Right atrium auricular region (tissue), 2 donors: ENCODE data around the gene MAPRE3. TPM values are rescaled to one million over a fixed set of nuclear protein-coding genes. Genes with fewer than 3 reads are reported as not detected.
"Not testable (repeated sequence)": the region's sequence is repeated elsewhere in the genome, so short reads cannot be mapped to it uniquely, and the experiment has no call there.

Experiments
- DNase-seq: peaks from one replicate; pipeline ENCODE4 v3.0.0-alpha.2; 2019; ENCODE audit warnings: low spot score
- H3K27ac ChIP-seq, 2 donors: fragments of 200-600 bp; sonication (generic); 1 replicate in 1 of 2; 2 replicates in 1 of 2; pipeline ENCODE4 v1.5.1; 2016 to 2019
- H3K27me3 ChIP-seq, 2 donors: fragments of 200-600 bp; sonication (generic); one replicate each; pipeline versions ENCODE4 v1.5.1 to v1.6.0; 2017 to 2019
- H3K36me3 ChIP-seq: fragments of 200-600 bp; sonication (generic); one replicate; pipeline ENCODE4 v1.5.1; 2016
- H3K4me1 ChIP-seq, 2 donors: fragments of 200-600 bp; sonication (generic); one replicate each; pipeline versions ENCODE4 v1.5.1 to v1.6.0; 2017 to 2019
- H3K4me3 ChIP-seq, 2 donors: fragments of 200-600 bp; sonication (generic); 1 replicate in 1 of 2; 2 replicates in 1 of 2; pipeline ENCODE4 v1.5.1; 2017 to 2019; ENCODE audit warnings: mild to moderate bottlenecking in 1 of 2, moderate library complexity in 1 of 2
- H3K9me3 ChIP-seq, 2 donors: fragments of 200-600 bp; sonication (generic); one replicate each; pipeline ENCODE4 v1.5.1; 2019
- total RNA-seq, 2 donors: library from RNA; depleted of rRNA; stranded (reverse); fragments of >200 nt; gene quantifications; one replicate each; pipeline ENCODE4 v1.1.0, GENCODE V29; 2016
- TF ChIP-seq, protein P1 (sequence below), 2 donors: fragments of 200-600 bp; sonication (generic); IDR thresholded peaks; one replicate each; pipeline ENCODE4 v1.5.1; 2019; ENCODE audit warnings: antibody characterized with exemption in 2 of 2

The MAPRE3 gene
- total RNA-seq, 2 donors from 2014 or later, result 20.6 to 33.4 TPM

DNA sequence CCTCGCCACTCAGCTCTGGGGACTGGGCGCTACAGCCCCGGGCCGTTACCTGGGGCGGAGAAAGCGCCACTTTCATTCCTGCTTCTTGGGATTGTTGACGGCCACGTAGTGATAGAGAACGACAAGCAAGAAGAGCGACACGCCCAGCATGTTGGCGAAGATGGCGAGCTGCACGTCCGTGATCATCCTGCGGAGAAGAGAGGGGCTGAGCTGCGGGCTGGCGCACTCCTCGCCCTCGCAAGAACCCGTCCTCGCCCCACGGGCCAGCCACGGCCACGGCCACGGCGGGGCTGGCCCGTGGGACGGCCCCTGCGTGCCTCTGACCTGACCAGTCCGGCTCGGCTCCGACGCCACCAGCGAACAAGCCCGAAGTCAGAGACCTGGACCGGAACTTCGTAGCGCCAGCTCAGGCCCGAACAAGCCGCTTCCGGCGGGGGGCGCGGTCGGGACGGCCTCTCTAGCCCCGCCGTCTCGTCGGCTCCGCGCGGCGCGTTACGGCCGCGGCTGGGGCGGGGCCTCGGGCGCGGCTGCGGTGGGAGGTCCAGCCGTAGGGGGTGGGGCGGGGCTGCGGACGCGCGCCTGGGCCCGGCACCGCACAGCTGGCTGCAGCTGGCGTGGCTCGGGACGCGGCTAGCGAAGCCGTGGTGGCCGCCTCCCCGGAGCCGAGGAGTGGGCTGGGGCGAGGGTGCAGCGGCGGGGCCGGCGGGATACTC lies 101.0 kb downstream of the MAPRE3 start, which contains the start of gene OST4:
TSS of gene OST4 (minus strand) at position 378 of the 713 bp plus-strand sequence.
- Histone ChIP-seq H3K36me3 (peaks cover 25% of the 10 kb centered on the region), H3K27ac (peak within 1 kb of the TSS; percentile 97 to 98), H3K27me3 (no peaks in the 10 kb centered on the region), H3K9me3 (no peaks in the 10 kb centered on the region), H3K4me1 (peaks cover 0 to 56% of the 10 kb centered on the region in 2 donors), H3K4me3 (peak within 1 kb of the TSS; percentile 65 to 98)
- DNase-seq, result peak; percentile 95
- TF ChIP-seq, protein P1, sequence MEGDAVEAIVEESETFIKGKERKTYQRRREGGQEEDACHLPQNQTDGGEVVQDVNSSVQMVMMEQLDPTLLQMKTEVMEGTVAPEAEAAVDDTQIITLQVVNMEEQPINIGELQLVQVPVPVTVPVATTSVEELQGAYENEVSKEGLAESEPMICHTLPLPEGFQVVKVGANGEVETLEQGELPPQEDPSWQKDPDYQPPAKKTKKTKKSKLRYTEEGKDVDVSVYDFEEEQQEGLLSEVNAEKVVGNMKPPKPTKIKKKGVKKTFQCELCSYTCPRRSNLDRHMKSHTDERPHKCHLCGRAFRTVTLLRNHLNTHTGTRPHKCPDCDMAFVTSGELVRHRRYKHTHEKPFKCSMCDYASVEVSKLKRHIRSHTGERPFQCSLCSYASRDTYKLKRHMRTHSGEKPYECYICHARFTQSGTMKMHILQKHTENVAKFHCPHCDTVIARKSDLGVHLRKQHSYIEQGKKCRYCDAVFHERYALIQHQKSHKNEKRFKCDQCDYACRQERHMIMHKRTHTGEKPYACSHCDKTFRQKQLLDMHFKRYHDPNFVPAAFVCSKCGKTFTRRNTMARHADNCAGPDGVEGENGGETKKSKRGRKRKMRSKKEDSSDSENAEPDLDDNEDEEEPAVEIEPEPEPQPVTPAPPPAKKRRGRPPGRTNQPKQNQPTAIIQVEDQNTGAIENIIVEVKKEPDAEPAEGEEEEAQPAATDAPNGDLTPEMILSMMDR (IDR thresholded peaks at IDR 0.05), result peak in 1 of 2 donors; percentile 7

DNA sequence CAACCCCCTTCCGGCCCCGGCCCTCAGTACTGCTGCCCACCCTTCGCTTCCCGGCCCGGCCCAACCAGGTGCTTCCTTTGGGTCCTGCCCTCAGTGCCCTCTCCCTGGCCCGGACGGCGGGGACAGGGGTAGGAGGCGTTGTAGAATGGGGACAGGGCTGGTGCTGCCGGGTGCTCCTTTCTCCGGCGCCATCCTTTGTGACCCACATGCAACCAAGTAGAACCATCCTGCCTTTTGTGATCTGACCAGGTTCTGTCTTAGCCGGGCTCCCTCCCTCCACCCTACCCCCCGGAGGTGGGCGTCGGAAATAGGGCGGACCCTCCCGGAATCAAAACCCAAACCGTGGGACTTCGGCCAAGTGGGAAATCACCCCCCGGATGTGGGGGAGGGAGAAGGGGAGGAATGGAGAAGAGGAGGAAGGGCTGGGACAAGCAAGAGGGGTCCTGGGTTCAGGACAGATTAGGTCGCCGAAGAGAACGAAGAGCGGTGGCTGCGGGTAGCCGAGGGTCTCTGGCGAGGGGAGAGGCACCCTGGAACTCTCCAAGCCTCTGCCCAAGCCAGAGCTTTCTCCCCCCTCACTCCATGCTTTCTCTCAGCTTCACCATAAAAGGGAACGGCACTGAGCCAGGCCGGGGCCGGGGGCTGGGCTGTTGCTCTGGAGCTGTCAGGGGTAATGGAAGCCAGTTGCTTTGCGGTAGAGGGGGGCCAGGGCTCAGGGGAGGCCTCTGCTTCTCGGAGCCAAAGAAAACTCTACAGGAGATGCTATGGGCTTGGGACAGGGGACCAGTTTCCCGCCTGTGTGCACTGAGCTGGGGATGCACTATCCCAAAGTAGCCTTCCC lies 101.8 kb downstream of the MAPRE3 start:
- Histone ChIP-seq H3K9me3 (no peaks in the 10 kb centered on the region), H3K27me3 (no peaks in the 10 kb centered on the region), H3K36me3 (peaks cover 25% of the 10 kb centered on the region), H3K4me1 (peaks cover 0 to 56% of the 10 kb centered on the region in 2 donors), H3K4me3 (peak overlapping the region; percentile 65 to 98), H3K27ac (peak overlapping the region; percentile 97 to 98)
- no peak for DNase-seq
- TF ChIP-seq, protein P1 (IDR thresholded peaks at IDR 0.05), result no peak

DNA sequence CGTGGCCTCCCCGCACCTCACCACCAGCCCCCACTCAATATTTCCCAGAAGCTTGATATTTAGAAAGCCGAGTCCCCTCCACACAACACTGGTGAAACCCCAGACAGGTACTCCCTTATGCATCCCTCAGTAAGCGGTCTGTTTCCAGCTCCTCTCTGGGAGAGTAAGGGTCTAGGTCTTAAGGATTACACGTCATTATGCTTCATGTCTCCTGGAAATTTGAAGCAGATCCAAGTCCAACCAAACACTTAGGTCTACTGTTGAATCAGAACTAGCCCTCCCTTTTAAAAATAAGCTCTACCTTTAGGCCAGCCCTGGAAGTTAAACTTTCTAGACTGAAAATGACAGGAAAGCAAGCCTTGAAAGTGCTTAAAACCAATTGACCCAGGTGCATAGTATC lies 102.5 kb downstream of the MAPRE3 start:
- no peak for DNase-seq
- peaks cover 19% of the 10 kb centered on the region for H3K36me3 ChIP-seq
- H3K4me1 ChIP-seq, result peaks cover 0 to 56% of the 10 kb centered on the region in 2 donors
- no peaks in the 10 kb centered on the region for H3K9me3 ChIP-seq
- peak overlapping the region; percentile 97 to 98 for H3K27ac ChIP-seq
- H3K4me3 ChIP-seq, result no peak overlapping the region
- no peaks in the 10 kb centered on the region for H3K27me3 ChIP-seq
- TF ChIP-seq, protein P1 (IDR thresholded peaks at IDR 0.05), result no peak

DNA sequence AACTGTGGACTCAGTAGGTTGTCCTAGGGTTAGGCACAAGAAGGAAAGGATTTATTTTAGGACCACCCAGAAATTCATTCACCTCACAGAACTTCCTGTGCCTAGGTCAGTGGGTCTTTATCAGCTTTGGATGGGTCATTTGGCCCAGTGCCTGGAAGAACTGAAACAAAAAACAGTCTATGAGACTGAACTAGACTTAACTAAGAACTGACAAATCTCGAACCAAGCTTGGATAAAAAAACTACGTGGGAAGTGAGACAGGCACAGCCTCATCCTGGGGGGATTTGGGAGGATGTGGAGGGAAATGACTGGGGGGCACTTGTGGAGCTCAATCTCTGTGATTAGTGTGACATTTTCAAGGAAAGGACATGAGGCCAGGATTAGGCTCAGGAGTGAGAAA lies 103.3 kb downstream of the MAPRE3 start:
- no peaks in the 10 kb centered on the region for H3K27me3 ChIP-seq
- peak overlapping the region; percentile 37 to 98 for H3K27ac ChIP-seq
- peaks cover 0 to 51% of the 10 kb centered on the region in 2 donors for H3K4me1 ChIP-seq
- no peak for DNase-seq
- no peaks in the 10 kb centered on the region for H3K9me3 ChIP-seq
- H3K4me3 ChIP-seq, result no peak overlapping the region
- H3K36me3 ChIP-seq, result peaks cover 13% of the 10 kb centered on the region
- TF ChIP-seq, protein P1 (IDR thresholded peaks at IDR 0.05), result no peak

DNA sequence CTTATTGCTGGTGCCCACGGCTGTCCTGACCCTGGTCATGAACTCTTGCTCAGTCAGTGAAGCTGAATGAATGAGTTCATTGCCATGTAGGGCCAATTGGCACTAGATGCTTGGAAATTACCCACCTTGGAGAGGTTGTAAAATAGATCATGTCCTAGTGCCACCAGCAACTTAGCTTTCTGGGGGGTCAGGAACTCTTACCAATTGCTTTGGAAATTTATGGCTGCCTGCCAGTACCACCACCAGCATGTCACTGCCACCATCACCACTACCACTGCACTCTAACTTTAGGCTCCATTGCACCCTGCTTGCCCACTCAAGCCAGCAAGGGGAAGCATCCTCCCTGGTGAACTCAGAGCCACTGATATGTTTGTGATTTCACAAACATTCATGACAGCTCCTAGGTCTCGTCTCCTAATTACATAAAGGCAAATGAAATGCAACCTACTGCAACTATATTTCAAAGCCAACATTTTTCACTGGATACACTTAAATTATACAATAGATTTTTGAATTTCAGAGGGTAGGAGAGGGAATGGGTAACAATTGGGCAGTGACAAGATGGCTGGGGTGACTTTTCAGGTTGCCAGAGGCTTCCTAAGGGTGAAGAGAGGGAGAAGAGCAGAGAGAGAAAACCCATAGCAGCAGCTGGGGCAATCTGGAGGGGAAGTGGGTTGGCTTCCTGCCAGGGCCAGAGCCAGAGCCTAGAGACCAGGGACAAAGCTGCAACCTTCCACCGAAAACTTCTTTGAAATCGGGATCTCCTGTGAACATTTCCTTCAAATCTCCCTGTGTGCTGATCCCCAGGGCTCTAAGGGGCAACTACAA lies 104.5 kb downstream of the MAPRE3 start:
- TF ChIP-seq, protein P1 (IDR thresholded peaks at IDR 0.05), result no peak
- peaks cover 2% of the 10 kb centered on the region for H3K36me3 ChIP-seq
- H3K27me3 ChIP-seq, result no peaks in the 10 kb centered on the region
- no peak for DNase-seq
- no peak overlapping the region for H3K4me3 ChIP-seq
- H3K27ac ChIP-seq, result peak overlapping the region in 1 of 2 donors; percentile 98
- no peaks in the 10 kb centered on the region for H3K9me3 ChIP-seq
- peaks cover 0 to 50% of the 10 kb centered on the region in 2 donors for H3K4me1 ChIP-seq

DNA sequence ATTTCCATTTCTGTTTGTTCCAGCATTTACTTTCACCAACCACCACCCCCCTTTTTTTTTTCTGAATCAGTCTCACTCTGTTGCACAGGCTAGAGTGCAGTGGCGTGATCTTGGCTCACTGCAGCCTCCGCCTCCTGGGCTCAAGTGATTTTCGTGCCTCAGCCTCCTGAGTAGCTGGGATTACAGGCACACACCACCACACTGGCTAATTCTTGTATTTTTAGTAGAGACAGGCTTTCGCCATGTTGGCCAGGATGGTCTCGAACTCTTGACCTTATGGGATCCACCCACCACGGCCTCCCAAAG lies 105.1 kb downstream of the MAPRE3 start:
- DNase-seq, H3K36me3 ChIP-seq, H3K9me3 ChIP-seq, H3K4me3 ChIP-seq, H3K27me3 ChIP-seq: not testable (repeated sequence)
- peak overlapping the region in 1 of 2 donors; percentile 2 for H3K27ac ChIP-seq
- peaks cover 0 to 50% of the 10 kb centered on the region in 2 donors for H3K4me1 ChIP-seq
